Erythroblast (primary cell): ENCODE measurements around the gene TMEM184C.

Experiments
- GATA1 ChIP-seq: IDR thresholded peaks from 2 replicates; pipeline ENCODE4 v1.6.1; 2011; ENCODE audit warnings: low read depth, mild to moderate bottlenecking, control low read depth, low read length, moderate library complexity
- POLR2A ChIP-seq: IDR thresholded peaks from 2 replicates; pipeline ENCODE4 v1.6.1; 2011; ENCODE audit warnings: mild to moderate bottlenecking, low read length

DNA sequence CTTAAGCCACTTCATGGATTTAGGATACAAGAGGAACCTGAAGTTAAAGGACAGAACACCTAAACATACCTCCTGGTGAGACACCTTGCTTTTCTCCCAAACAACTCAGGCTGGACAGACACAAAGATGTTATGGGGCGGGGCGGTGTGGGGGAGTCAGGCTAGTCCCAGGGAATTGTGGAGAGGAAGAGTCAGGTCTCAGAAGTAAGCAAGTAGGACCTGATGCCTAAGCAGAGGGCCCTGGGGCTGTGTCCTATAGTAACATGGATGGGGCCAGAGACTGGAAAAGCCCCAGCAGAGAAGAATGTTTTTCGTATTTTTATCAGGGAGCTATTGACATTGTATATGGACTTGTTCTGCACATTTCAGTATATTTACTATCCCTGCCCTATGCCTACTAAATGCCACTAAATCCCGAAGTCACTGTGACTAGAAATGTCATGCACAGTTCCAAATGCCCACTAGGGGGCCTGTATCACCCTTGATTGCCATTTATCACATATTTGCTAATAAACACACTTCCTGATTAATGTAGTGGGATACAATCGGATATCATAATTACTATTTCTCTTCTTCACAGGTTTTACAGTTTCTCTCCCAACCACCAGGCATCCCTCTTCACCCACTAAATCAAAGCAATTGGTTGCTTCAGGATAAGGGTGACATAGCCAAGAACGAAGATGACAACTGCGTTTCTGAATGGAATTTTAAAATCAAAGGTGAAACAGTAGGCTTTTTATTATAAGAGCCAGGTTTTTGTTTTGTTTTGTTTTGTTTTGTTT, 90.9 kb downstream of the TMEM184C start:
- TF ChIP-seq POLR2A, result no peak
- TF ChIP-seq GATA1, result no peak
